ENCODE data around the gene TSC2.
"Not testable (repeated sequence)": the region's sequence is repeated elsewhere in the genome, so short reads cannot be mapped to it uniquely, and the experiment has no call there.

The TSC2 gene

GRCh38 chr16:2092866-2093265 is 45.1 kb downstream of the TSC2 start:
- DNase-seq (ENCODE audit: insufficient read length, low spot score) (no peak), FAIRE-seq (no peak)
- no peak for TF ChIP-seq POU2F2 (IDR thresholded peaks at IDR 0.05; ENCODE audit: low read depth, low read length)
- TF ChIP-seq PAX5 (IDR thresholded peaks at IDR 0.05; ENCODE audit: insufficient read depth, low read length, severe bottlenecking) = no peak
- no peak for TF ChIP-seq TAF1 (IDR thresholded peaks at IDR 0.05; ENCODE audit: low read depth, low read length)
- TF ChIP-seq POLR2AphosphoS5 (IDR thresholded peaks at IDR 0.05; ENCODE audit: low read depth, low read length) = no peak
- TF ChIP-seq SPI1 (IDR thresholded peaks at IDR 0.05; ENCODE audit: low read depth, low read length) = no peak
- no peak for TF ChIP-seq POLR2A (IDR thresholded peaks at IDR 0.05; ENCODE audit: low read depth, low read length)

GRCh38 chr16:2093793-2094192 is 46.0 kb downstream of the TSC2 start:
- FAIRE-seq = no peak
- DNase-seq (ENCODE audit: insufficient read length, low spot score) = no peak
- no peak for TF ChIP-seq TAF1 (IDR thresholded peaks at IDR 0.05; ENCODE audit: low read depth, low read length)

- DNase-seq (ENCODE audit: insufficient read length, low spot score) = no peak
- TF ChIP-seq POLR2A (IDR thresholded peaks at IDR 0.05; ENCODE audit: low read depth, low read length) (no peak), POU2F2 (IDR thresholded peaks at IDR 0.05; ENCODE audit: low read depth, low read length) (no peak), PAX5 (IDR thresholded peaks at IDR 0.05; ENCODE audit: insufficient read depth, low read length, severe bottlenecking) (no peak), SPI1 (IDR thresholded peaks at IDR 0.05; ENCODE audit: low read depth, low read length) (no peak), POLR2AphosphoS5 (IDR thresholded peaks at IDR 0.05; ENCODE audit: low read depth, low read length) (no peak)
- no peak for FAIRE-seq
Observed at GRCh38 chr16:2095315-2095853, 47.6 kb downstream of the TSC2 start.

GRCh38 chr16:2095918-2096582 is 48.3 kb downstream of the TSC2 start:
- no peak for DNase-seq (ENCODE audit: insufficient read length, low spot score)
- TF ChIP-seq POLR2AphosphoS5 (IDR thresholded peaks at IDR 0.05; ENCODE audit: low read depth, low read length) (no peak), POLR2A (IDR thresholded peaks at IDR 0.05; ENCODE audit: low read depth, low read length) (no peak), POU2F2 (IDR thresholded peaks at IDR 0.05; ENCODE audit: low read depth, low read length) (no peak), SPI1 (IDR thresholded peaks at IDR 0.05; ENCODE audit: low read depth, low read length) (no peak), PAX5 (IDR thresholded peaks at IDR 0.05; ENCODE audit: insufficient read depth, low read length, severe bottlenecking) (no peak), TAF1 (IDR thresholded peaks at IDR 0.05; ENCODE audit: low read depth, low read length) (no peak)
- FAIRE-seq = no peak

- DNase-seq (ENCODE audit: insufficient read length, low spot score) (no peak), FAIRE-seq (no peak)
- no peak for TF ChIP-seq POU2F2 (IDR thresholded peaks at IDR 0.05; ENCODE audit: low read depth, low read length)
- no peak for TF ChIP-seq TAF1 (IDR thresholded peaks at IDR 0.05; ENCODE audit: low read depth, low read length)
- no peak for TF ChIP-seq PAX5 (IDR thresholded peaks at IDR 0.05; ENCODE audit: insufficient read depth, low read length, severe bottlenecking)
- no peak for TF ChIP-seq POLR2AphosphoS5 (IDR thresholded peaks at IDR 0.05; ENCODE audit: low read depth, low read length)
- no peak for TF ChIP-seq SPI1 (IDR thresholded peaks at IDR 0.05; ENCODE audit: low read depth, low read length)
- no peak for TF ChIP-seq POLR2A (IDR thresholded peaks at IDR 0.05; ENCODE audit: low read depth, low read length)
Observed at GRCh38 chr16:2096853-2097595, 49.2 kb downstream of the TSC2 start.

- not testable (repeated sequence) for FAIRE-seq; DNase-seq (ENCODE audit: insufficient read length, low spot score)
Observed at GRCh38 chr16:2097689-2098088, 49.9 kb downstream of the TSC2 start.

GRCh38 chr16:2101581-2101980 is 53.8 kb downstream of the TSC2 start:
- FAIRE-seq; DNase-seq (ENCODE audit: insufficient read length, low spot score): not testable (repeated sequence)

- DNase-seq (ENCODE audit: insufficient read length, low spot score) (no peak), FAIRE-seq (no peak)
- TF ChIP-seq PAX5 (IDR thresholded peaks at IDR 0.05; ENCODE audit: insufficient read depth, low read length, severe bottlenecking) (no peak), POU2F2 (IDR thresholded peaks at IDR 0.05; ENCODE audit: low read depth, low read length) (no peak), TAF1 (IDR thresholded peaks at IDR 0.05; ENCODE audit: low read depth, low read length) (no peak), POLR2A (IDR thresholded peaks at IDR 0.05; ENCODE audit: low read depth, low read length) (no peak), SPI1 (IDR thresholded peaks at IDR 0.05; ENCODE audit: low read depth, low read length) (no peak), POLR2AphosphoS5 (IDR thresholded peaks at IDR 0.05; ENCODE audit: low read depth, low read length) (no peak)
Observed at GRCh38 chr16:2102471-2102870, 54.7 kb downstream of the TSC2 start.

GRCh38 chr16:2104464-2104863 is 56.7 kb downstream of the TSC2 start:
- DNase-seq (ENCODE audit: insufficient read length, low spot score); FAIRE-seq: not testable (repeated sequence)

- FAIRE-seq; DNase-seq (ENCODE audit: insufficient read length, low spot score): not testable (repeated sequence)
Observed at GRCh38 chr16:2105291-2105690, 57.5 kb downstream of the TSC2 start.

GRCh38 chr16:2105769-2106168 is 58.0 kb downstream of the TSC2 start:
- not testable (repeated sequence) for FAIRE-seq; DNase-seq (ENCODE audit: insufficient read length, low spot score)

GRCh38 chr16:2106211-2106610 is 58.4 kb downstream of the TSC2 start:
- DNase-seq (ENCODE audit: insufficient read length, low spot score); FAIRE-seq: not testable (repeated sequence)

GRCh38 chr16:2107121-2107790 is 59.5 kb downstream of the TSC2 start:
- not testable (repeated sequence) for FAIRE-seq; DNase-seq (ENCODE audit: insufficient read length, low spot score)

- FAIRE-seq; DNase-seq (ENCODE audit: insufficient read length, low spot score): not testable (repeated sequence)
Observed at GRCh38 chr16:2107791-2108125, 60.0 kb downstream of the TSC2 start.

- not testable (repeated sequence) for FAIRE-seq; DNase-seq (ENCODE audit: insufficient read length, low spot score)
Observed at GRCh38 chr16:2108446-2109270, 60.9 kb downstream of the TSC2 start.
